Astrocyte of the spinal cord (primary cell): ENCODE results near the gene FBXL2.

Experiments used
- DNase-seq: peaks from one replicate; pipeline ENCODE4 v3.0.0; 2011; ENCODE audit warnings: low read depth, low spot score
- H3K4me3 ChIP-seq: 2 replicates; pipeline ENCODE4 v1.5.1; 2011; ENCODE audit warnings: low read depth, mild to moderate bottlenecking, low read length, moderate library complexity
- CTCF ChIP-seq: IDR thresholded peaks from 2 replicates; pipeline ENCODE4 v1.5.1; 2012; ENCODE audit warnings: low read depth, mild to moderate bottlenecking, low read length, inconsistent platforms
- in situ Hi-C: cut with HindIII; loops from 2 replicates; pipeline ENCODE4 v1.10.0; 2017; ENCODE audit warnings: low sequenced_read_pairs

The FBXL2 gene

GRCh38 chr3:33277193-33277882 is at the start of gene FBXL2:
Gene FBXL2 (plus strand): TSS chr3:33277442. CDS start chr3:33277513, 71 bp downstream.
- TF ChIP-seq CTCF: no peak
- H3K4me3 ChIP-seq: peak within 1 kb of the TSS; percentile 74
- peak; percentile 70 for DNase-seq
- in situ Hi-C loops: no loop called here

GRCh38 chr3:33229066-33229465 is 48.2 kb upstream of the FBXL2 start:
- no peak overlapping the region for H3K4me3 ChIP-seq
- DNase-seq: no peak
- in situ Hi-C loops: no loop called here
- no peak for TF ChIP-seq CTCF

- TF ChIP-seq CTCF: no peak
- H3K4me3 ChIP-seq: no peak overlapping the region
- in situ Hi-C loops: no loop called here
- no peak for DNase-seq
Observed at GRCh38 chr3:33229947-33230346, 47.3 kb upstream of the FBXL2 start.

- TF ChIP-seq CTCF: no peak
- in situ Hi-C loops: no loop called here
- no peak for DNase-seq
- no peak overlapping the region for H3K4me3 ChIP-seq
Observed at GRCh38 chr3:33231756-33232465, 45.3 kb upstream of the FBXL2 start.

GRCh38 chr3:33233884-33234283 is 43.4 kb upstream of the FBXL2 start:
- TF ChIP-seq CTCF: no peak
- DNase-seq: no peak
- in situ Hi-C loops: no loop called here
- no peak overlapping the region for H3K4me3 ChIP-seq

GRCh38 chr3:33236005-33236404 is 41.2 kb upstream of the FBXL2 start:
- no peak for TF ChIP-seq CTCF
- DNase-seq: no peak
- no peak overlapping the region for H3K4me3 ChIP-seq
- in situ Hi-C loops: no loop called here
